SH-SY5Y (cell line): ENCODE results near the gene MSTO1.

Experiments
- GATA2 ChIP-seq: IDR thresholded peaks from 2 replicates; pipeline ENCODE4 v1.6.1; 2011; ENCODE audit warnings: mild to moderate bottlenecking, low read depth, low read length
- GATA3 ChIP-seq: IDR thresholded peaks from 2 replicates; pipeline ENCODE4 v1.6.1; 2011; ENCODE audit warnings: low read depth, mild to moderate bottlenecking, low read length, moderate library complexity

MSTO1 gene

GRCh38 chr1:155645034-155645598, 35.1 kb downstream of the MSTO1 start:
- no peak for TF ChIP-seq GATA3
- no peak for TF ChIP-seq GATA2

- TF ChIP-seq GATA3 (no peak), GATA2 (no peak)
Observed at GRCh38 chr1:155645648-155646047, 35.6 kb downstream of the MSTO1 start.

- TF ChIP-seq GATA3 = no peak
- TF ChIP-seq GATA2 = no peak
Observed at GRCh38 chr1:155646307-155646706, 36.3 kb downstream of the MSTO1 start.

GRCh38 chr1:155648207-155649147, 38.5 kb downstream of the MSTO1 start:
- TF ChIP-seq GATA2 = no peak
- no peak for TF ChIP-seq GATA3

- no peak for TF ChIP-seq GATA2
- TF ChIP-seq GATA3 = no peak
Observed at GRCh38 chr1:155649676-155650075, 39.7 kb downstream of the MSTO1 start.

GRCh38 chr1:155650231-155650757, 40.3 kb downstream of the MSTO1 start:
- TF ChIP-seq GATA2 = no peak
- no peak for TF ChIP-seq GATA3

- TF ChIP-seq GATA2 (no peak), GATA3 (no peak)
Observed at GRCh38 chr1:155651861-155652661, 42.0 kb downstream of the MSTO1 start.

- TF ChIP-seq GATA3 = no peak
- TF ChIP-seq GATA2 = no peak
Observed at GRCh38 chr1:155652951-155653350, 42.9 kb downstream of the MSTO1 start.

GRCh38 chr1:155657463-155657862, 47.4 kb downstream of the MSTO1 start:
- TF ChIP-seq GATA2 (no peak), GATA3 (no peak)
